GM18858 (cell line): ENCODE results near the gene OSGEP.

Experiments
- ATAC-seq: cut with Tn5 transposase; IDR thresholded peaks from one replicate; pipeline ENCODE4 v1.9.1; 2021; ENCODE audit not compliant: unreplicated experiment

OSGEP gene

GRCh38 chr14:20400589-20400964 is 54.0 kb downstream of the OSGEP start:
- ATAC-seq: no peak

DNA sequence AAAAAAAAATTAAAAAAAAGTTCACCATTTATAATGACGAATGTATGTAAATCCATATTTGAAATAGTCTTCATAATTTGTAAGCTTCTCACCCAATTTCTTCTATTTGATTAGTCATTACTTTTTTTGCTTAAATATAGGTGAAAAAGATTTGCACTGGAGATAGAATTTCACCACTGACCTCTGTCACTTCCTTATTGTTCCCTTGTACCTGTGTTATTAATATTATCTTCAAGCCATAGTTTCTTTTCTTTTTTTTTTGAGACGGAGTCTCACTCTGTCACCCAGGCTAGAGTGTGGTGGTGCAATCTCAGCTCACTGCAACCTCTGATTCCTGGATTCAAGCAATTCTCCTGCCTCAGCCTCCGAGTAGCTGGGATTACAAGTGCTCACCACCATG is 57.1 kb downstream of the OSGEP start:
- no peak for ATAC-seq
